Activated CD4-positive, CD25-positive, alpha-beta regulatory T cell (primary cell): ENCODE results near the gene FAM53B.

Experiments
- DNase-seq, 4 experiments: peaks; one replicate each; lab custom pipeline; 2025; lab: John Stamatoyannopoulos, UW

The FAM53B gene

GRCh38 chr10:124742413-124743190 lies 1.6 kb downstream of the FAM53B start:
- no peak for DNase-seq

- peak in 2 of 4 experiments; percentile 16 to 23 for DNase-seq
Measured at GRCh38 chr10:124741922-124742412, 2.2 kb downstream of the FAM53B start.

- peak; percentile 60 to 66 (median 62) for DNase-seq
Measured at GRCh38 chr10:124741281-124741921, 2.8 kb downstream of the FAM53B start.

- no peak for DNase-seq
Measured at GRCh38 chr10:124740369-124741280, 3.6 kb downstream of the FAM53B start.

GRCh38 chr10:124739986-124740368 lies 4.2 kb downstream of the FAM53B start:
- DNase-seq, result no peak

- DNase-seq, result no peak
Measured at GRCh38 chr10:124739119-124739921, 4.9 kb downstream of the FAM53B start.

GRCh38 chr10:124738441-124738840 lies 5.7 kb downstream of the FAM53B start:
- DNase-seq, result no peak

GRCh38 chr10:124737708-124738107 lies 6.5 kb downstream of the FAM53B start:
- no peak for DNase-seq

GRCh38 chr10:124737221-124737620 lies 7.0 kb downstream of the FAM53B start:
- DNase-seq, result no peak

GRCh38 chr10:124736491-124737136 lies 7.6 kb downstream of the FAM53B start:
- no peak for DNase-seq

- DNase-seq, result no peak
Measured at GRCh38 chr10:124735491-124736286, 8.5 kb downstream of the FAM53B start.

- DNase-seq, result peak in 1 of 4 experiments; percentile 10
Measured at GRCh38 chr10:124734311-124735166, 9.6 kb downstream of the FAM53B start.

GRCh38 chr10:124733571-124734245 lies 10.5 kb downstream of the FAM53B start:
- no peak for DNase-seq

- peak; percentile 19 to 36 (median 25) for DNase-seq
Measured at GRCh38 chr10:124732931-124733570, 11.1 kb downstream of the FAM53B start.

- DNase-seq, result no peak
Measured at GRCh38 chr10:124731551-124731950, 12.6 kb downstream of the FAM53B start.

- no peak for DNase-seq
Measured at GRCh38 chr10:124730790-124731189, 13.4 kb downstream of the FAM53B start.

- DNase-seq, result no peak
Measured at GRCh38 chr10:124728830-124729661, 15.1 kb downstream of the FAM53B start.
